ENCODE measurements around the gene LIN7A. TPM values are rescaled to one million over a fixed set of nuclear protein-coding genes. Genes with fewer than 3 reads are reported as not detected.

Gene LIN7A
- total RNA-seq, 1 experiment from 2014 or later: not detected

GRCh38 chr12:80864046-80864735 lies 73.5 kb downstream of the LIN7A start:
- TF ChIP-seq POLR2AphosphoS5 (IDR thresholded peaks at IDR 0.05; ENCODE audit: low read depth, low read length): no peak
- no peak for TF ChIP-seq CTCF (IDR thresholded peaks at IDR 0.05)
- no peak for TF ChIP-seq REST (IDR thresholded peaks at IDR 0.05; ENCODE audit: insufficient read depth in 1 of 2, low read depth in 2 of 2, low read length in 1 of 2)
- no peak for TF ChIP-seq SIN3A (IDR thresholded peaks at IDR 0.05; ENCODE audit: borderline replicate concordance, insufficient read depth, low read depth, low read length)
- no peak for TF ChIP-seq TCF7L2 (IDR thresholded peaks at IDR 0.05; ENCODE audit: low read depth, low read length)
- ATAC-seq (no peak), DNase-seq (ENCODE audit: low read depth, low spot score) (no peak)
- intact Hi-C loops (cut with micrococcal nuclease; ENCODE audit: unreplicated experiment) (no loop called here), in situ Hi-C loops (cut with HindIII; ENCODE audit: low pct_unique_long_range_greater_than_20kb, low sequenced_read_pairs) (no loop called here)
- no peaks in the 10 kb centered on the region for H3K9me3 ChIP-seq (ENCODE audit: control insufficient read depth, insufficient read depth, low read depth, low read length)
- H3K27ac ChIP-seq (ENCODE audit: low read length): no peak overlapping the region
- no peaks in the 10 kb centered on the region for H3K36me3 ChIP-seq (ENCODE audit: control insufficient read depth, insufficient read depth, low read length)
- H3K4me3 ChIP-seq (ENCODE audit: low read depth in 2 of 2, low read length in 2 of 2): no peak overlapping the region
- ChIA-PET CTCF (no interaction called here), POLR2A (no interaction called here)
- no peaks in the 10 kb centered on the region for H3K27me3 ChIP-seq (ENCODE audit: control insufficient read depth, insufficient read depth, low read length)
- no TSS peak for BruUV-seq (replicated peaks)
- H3K4me1 ChIP-seq (ENCODE audit: control insufficient read depth, insufficient read depth, low read length): no peaks in the 10 kb centered on the region

- ChIA-PET POLR2A (interaction anchor here (0.6 kb wide), 1 partner anchor 199 kb away, joined by 3 read pairs; no protein-coding TSS in a partner anchor), CTCF (no interaction called here)
- in situ Hi-C loops (cut with HindIII; ENCODE audit: low pct_unique_long_range_greater_than_20kb, low sequenced_read_pairs): no loop called here
These were observed 75.2 kb downstream of the LIN7A start for GRCh38 chr12:80862531-80862930.

More at GRCh38 chr12:80862531-80862930, 75.2 kb downstream of the LIN7A start:
- TF ChIP-seq SIN3A (IDR thresholded peaks at IDR 0.05; ENCODE audit: borderline replicate concordance, insufficient read depth, low read depth, low read length) (no peak), REST (IDR thresholded peaks at IDR 0.05; ENCODE audit: insufficient read depth in 1 of 2, low read depth in 2 of 2, low read length in 1 of 2) (no peak), POLR2AphosphoS5 (IDR thresholded peaks at IDR 0.05; ENCODE audit: low read depth, low read length) (no peak), CTCF (IDR thresholded peaks at IDR 0.05) (no peak), TCF7L2 (IDR thresholded peaks at IDR 0.05; ENCODE audit: low read depth, low read length) (no peak)
- H3K27me3 ChIP-seq (ENCODE audit: control insufficient read depth, insufficient read depth, low read length): no peaks in the 10 kb centered on the region
- no peak overlapping the region for H3K4me3 ChIP-seq (ENCODE audit: low read depth in 2 of 2, low read length in 2 of 2)
- BruUV-seq (replicated peaks): no TSS peak
- H3K4me1 ChIP-seq (ENCODE audit: control insufficient read depth, insufficient read depth, low read length): no peaks in the 10 kb centered on the region
- no peaks in the 10 kb centered on the region for H3K9me3 ChIP-seq (ENCODE audit: control insufficient read depth, insufficient read depth, low read depth, low read length)
- no peaks in the 10 kb centered on the region for H3K36me3 ChIP-seq (ENCODE audit: control insufficient read depth, insufficient read depth, low read length)
- no peak for DNase-seq (ENCODE audit: low read depth, low spot score)
- ATAC-seq: no peak
- no peak overlapping the region for H3K27ac ChIP-seq (ENCODE audit: low read length)
- intact Hi-C loops (cut with micrococcal nuclease; ENCODE audit: unreplicated experiment): no loop called here

All from Panc1 (cell line).